HK-2 (cell line): ENCODE results near the gene DCP1B.
"Not testable (repeated sequence)": the region's sequence is repeated elsewhere in the genome, so short reads cannot be mapped to it uniquely, and the experiment has no call there.

Experiments used
- DNase-seq: peaks from one replicate; pipeline ENCODE4 v3.0.0-alpha.2; 2018; ENCODE audit not compliant: unreplicated experiment

The DCP1B gene

DNA sequence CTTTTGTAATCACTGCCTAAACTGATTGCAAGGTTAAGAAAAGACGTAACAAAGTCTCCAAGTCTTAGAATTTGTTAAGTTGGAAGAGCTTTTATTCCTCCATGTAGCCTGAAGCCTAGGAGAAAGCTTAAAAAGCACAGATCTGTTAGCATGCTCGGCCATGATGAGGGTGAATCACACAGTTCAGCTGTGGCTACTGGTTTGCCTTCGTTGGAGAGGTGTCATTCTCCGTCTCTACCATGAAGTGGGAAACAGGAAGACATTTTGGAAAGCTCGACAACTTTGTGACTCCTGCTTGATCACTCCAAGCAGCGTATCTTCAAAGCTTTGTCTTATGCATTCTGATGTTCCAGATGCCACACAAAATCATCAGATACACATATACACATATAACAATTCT lies 27.1 kb downstream of the DCP1B start:
- DNase-seq, result no peak

DNA sequence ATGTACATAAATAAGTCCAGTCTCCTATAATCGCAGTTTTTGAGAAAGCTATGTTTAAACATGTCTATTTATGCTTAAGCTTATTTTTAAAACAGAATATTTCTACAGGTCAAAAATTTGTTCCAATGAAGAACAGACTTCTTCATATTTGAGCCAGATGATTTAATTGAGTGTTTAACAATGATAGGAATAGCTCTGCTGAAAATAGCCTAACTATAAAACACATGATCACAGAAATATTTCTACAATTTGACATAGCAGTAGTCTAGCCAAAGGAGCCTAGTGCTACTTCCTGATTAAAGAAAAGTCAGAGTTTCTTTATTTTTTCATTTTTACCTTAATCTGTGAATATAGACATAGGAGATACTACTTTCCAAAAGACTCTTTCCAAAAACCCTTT lies 29.4 kb downstream of the DCP1B start:
- DNase-seq, result no peak

DNA sequence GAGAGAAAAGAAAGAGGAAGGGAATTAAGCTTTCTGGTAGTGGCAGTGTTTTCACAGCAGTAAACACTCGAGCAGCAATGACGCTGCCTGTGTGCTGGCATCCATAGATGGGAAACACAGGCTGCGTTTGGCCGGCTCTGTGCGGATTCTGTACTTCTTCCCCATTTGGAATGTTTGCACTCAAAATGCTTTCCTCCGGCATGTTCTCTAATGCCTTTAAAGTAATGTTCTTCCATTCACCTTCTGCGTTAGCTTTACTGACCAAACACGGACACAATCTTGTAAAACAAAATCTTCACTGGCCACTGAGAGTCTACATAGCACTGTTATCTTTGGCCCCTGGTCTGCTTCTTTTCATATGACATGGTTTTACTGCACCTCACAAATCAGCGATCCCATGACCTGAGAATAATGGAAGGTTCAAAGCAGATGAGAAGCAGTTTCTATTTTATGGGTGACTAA lies 31.4 kb downstream of the DCP1B start:
- no peak for DNase-seq

DNA sequence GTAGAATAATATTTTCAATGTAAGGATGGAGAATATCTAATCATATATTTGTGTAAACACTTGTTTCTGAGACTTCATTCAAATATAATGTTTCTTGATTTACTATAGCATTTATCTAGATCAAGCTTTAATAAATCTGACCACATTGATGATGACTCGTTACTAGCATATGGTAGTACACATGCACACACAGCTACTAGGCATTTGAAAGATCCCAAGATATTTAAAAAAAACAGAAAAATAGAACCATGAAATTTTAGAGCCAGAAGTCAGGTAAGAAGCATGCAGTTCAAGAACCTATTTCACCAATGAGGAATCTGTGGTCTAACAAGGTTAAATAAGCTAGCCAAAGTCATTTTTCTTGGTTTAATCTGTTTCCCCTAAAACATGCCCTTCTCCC lies 32.0 kb downstream of the DCP1B start:
- DNase-seq, result no peak

DNA sequence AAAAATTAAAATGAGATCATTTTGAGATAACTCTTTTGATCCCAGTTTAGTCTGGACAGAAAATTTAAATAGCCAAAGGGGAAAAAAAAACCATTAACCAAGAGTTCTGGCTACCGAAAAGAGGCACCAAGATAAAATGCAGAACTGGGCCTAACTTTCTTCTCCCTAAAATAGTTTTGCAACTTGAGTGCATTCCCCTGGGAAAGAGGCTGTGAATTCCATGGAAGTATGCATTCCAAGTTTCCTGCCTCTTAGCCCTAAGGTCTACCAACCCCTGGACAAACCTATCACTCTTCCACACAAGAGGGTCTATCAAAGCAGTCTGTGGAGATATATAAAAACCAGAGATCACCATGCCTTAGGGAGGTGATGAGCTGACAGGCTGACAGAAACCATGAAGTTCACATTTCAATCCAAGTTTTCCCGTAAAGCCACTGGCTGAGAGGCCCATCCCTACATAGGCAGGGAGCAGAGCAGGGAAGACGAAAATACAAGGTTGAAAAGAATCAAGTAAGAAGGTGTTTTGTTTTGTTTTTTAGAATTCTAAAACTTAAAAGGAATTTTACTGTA lies 33.8 kb downstream of the DCP1B start:
- DNase-seq, result no peak

DNA sequence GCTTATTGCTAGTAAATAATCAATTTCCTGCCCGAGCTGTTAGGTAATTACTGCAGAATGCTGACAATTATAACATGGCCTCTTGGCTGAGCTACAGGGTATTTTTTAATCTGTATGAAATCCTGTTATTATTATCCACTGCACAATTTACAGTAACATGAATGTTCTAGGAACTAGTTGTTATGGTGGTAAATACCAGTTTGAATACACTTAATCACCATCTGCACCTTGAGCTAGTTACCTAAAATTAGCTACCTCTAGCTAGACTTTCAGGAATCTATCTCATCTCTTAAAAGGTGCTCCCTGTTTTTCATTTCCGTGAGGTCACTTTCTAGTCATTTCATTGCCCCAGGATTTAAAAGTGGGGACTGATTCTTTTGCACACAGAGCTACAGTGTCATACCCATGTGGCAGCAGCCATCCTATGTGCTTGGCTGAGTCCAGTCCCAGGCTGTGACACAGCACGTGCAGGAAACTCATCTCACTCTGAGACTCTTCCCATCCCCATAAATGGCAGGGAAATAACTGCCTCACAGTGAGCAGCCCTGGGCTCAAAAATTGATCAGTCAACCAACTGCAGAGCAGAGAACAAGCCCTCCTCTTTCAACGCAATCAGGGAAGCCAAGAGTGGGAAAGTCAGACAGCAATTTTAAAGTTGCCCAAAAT lies 37.6 kb downstream of the DCP1B start:
- DNase-seq, result no peak

DNA sequence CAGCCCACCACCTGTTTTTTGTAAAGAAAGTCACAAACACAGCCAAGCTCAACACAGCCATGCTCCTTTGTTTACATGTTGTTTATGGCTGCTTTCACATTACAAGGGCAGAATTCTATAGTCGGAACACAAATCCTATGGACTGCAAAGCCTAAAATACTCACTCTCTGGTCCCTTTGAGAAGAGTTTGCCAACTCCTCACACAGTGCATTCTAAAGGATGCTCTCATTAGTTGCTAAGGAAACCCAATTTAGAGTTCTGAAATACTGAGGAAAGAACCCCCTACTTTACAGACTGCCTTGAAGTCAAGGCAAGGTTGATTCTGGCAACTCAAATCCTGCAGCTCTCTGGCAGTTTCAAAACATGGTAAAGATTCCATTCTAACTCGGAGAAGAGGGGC lies 38.3 kb downstream of the DCP1B start:
- DNase-seq, result no peak

DNA sequence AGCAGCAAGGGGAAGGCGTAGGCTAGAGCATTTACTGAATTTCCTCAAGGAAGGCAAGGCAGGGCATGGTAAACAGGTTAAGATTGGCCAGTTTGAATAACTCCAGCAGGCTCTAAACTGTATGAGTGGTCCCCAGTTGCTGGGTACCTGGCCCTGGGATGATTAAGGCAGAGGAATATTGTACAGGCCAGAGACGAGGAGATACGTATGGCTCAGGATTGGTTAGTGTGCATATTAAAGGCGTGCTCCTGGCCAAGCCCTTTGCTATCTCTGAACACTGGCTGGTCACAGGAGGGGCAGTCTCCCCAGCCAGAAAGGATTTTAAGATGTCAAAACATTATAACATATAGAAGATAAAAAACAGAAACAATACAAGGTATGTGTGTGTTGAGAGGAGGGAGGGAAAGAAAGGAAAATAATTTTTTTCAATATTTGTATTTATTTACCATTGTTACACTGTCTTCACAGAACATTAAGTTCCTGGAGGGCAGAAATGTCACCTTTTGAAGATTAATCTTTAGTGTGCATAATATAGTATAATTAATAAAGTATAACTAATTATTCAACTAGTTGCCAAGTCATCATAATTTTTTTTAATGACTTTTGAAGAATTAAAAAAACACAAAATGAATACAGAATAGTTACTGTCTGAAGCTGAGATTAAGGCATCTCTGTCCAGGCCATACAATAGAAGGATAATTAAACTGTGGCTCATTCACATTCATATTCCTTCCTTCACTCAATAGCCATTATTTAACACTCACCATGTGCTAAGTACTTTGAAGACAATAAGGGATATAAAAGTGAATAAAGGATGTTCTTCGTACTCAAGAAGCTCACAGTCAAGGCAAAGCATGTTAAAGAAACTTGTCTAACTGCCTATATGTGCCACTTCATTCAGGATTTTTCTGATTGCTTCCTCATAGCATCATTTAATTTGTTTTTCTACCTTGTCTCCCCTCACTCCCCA lies 41.9 kb downstream of the DCP1B start:
- no peak for DNase-seq

DNA sequence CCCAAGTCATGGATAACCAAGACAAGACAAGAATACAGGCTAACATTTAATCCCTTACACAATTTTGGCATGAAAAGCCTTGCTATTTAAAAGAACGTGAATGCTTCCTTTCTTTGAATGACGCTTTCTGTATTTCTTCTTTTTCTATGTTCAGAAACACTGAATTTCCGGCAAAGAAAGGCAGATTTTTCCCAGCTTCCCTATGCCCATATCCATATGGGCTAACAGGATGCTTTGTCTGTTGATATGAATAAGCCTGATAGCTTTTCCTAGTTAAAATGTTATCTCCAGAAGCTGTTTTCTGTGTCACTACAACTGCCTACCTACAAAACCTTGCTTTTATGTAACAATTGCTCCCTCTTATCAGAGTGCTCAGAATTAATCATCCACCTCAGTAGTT lies 47.5 kb downstream of the DCP1B start:
- DNase-seq, result no peak

DNA sequence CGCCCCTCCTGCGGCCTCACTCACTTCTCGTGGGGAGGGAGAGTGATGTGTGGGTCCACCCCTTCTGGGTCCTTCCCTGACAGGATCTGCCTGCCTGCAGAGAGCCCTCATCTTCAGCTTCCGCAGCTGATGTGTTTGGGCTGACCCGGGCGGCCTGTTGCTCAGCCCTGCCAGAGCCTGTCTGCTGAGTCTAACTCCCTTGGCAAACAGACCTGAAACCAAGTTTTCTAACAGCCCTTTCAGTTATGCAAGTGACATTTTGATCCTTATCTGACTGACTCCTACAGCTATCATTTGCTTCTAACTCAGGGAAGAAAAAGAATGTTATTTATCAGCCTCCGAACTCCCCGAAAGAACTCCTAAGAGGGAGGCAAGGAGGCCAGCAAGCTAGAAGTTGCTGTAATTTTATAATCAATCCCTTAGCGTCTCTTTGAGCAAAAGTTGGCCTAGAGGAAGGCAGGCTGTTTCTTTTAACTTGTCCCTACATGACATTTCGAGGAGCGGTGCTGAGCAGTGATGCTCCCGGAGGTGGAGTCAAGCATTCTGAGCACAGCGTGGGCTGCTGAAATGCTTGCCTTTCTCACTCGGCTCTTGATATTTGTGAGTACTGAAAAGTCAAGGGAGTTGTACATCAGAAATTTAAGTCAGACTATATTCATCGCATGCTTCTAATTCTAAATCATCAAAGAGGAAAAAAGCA lies 54.3 kb downstream of the DCP1B start:
- DNase-seq, result no peak

DNA sequence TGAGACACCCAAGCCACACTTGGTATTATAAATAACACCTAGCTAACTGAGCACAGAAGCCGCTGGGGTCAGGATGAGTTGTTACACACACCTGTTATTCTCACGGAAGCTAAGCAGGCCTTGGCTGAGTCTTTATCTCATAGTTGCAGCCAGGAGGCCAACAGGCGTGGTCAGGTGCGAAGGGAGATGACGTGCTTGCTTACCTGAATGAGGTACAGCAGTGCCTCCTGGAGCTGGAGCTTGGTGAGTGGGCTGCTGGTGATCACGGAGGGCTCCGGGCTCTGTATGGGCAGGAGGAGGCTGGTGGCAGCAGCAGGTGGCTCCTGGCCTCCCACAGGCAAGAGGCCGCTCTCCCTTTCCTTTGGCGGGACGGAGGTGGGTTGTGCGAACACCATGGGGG lies 55.4 kb downstream of the DCP1B start:
- DNase-seq, result no peak

DNA sequence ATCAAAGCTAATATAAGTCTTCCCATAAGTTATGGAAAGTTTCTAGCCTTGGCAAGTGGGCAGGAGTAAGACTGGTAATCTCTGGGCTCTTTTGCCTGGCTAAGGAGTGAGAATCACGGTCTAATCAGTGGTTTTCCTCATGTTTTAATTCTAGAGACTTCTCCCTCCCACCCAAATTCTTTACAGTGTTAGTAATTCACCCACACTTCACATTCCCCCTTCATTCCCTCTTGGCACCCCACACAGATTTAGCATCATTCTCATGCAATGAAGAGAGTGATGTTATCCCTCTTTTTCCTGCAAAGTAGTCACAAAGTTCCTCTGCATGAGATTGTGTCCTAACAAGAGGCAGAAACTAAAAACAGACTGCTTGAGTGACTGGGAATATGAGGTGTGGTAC lies 57.2 kb downstream of the DCP1B start:
- no peak for DNase-seq

DNA sequence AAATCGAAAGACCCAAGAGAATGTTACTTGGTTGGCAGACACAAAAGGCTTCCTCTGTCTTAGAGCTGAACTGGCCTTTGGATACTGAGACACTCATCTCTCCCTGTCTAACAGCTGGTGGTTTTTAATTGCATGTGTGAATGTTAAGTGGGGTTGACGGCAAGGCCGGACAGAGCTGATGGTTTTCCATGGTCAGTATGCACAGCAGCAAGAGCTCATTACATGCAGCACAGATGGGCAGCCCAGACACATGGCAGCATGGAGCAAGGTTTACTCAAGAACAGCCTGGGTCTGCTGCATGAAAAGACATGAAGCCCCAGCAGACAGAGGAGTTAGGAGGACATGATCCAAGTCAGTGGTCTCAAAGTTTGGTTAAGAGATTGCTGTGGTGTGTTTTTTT lies 58.0 kb downstream of the DCP1B start:
- no peak for DNase-seq

DNA sequence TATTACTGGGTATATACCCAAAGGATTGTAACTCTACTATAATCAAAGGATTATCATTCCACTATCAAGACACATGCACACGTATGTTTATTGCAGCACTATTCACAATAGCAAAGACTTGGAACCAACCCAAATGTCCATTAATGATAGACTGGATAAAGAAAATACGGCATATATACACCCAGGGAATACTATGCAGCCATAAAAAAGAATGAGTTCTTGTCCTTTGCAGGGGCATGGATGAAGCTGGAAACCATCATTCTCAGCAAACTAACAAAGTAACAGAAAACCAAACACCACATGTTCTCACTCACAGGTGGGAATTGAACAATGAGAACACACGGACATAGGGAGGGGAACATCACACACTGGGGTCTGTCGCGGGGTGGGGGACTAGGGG lies 58.8 kb downstream of the DCP1B start:
- DNase-seq, result not testable (repeated sequence)

DNA sequence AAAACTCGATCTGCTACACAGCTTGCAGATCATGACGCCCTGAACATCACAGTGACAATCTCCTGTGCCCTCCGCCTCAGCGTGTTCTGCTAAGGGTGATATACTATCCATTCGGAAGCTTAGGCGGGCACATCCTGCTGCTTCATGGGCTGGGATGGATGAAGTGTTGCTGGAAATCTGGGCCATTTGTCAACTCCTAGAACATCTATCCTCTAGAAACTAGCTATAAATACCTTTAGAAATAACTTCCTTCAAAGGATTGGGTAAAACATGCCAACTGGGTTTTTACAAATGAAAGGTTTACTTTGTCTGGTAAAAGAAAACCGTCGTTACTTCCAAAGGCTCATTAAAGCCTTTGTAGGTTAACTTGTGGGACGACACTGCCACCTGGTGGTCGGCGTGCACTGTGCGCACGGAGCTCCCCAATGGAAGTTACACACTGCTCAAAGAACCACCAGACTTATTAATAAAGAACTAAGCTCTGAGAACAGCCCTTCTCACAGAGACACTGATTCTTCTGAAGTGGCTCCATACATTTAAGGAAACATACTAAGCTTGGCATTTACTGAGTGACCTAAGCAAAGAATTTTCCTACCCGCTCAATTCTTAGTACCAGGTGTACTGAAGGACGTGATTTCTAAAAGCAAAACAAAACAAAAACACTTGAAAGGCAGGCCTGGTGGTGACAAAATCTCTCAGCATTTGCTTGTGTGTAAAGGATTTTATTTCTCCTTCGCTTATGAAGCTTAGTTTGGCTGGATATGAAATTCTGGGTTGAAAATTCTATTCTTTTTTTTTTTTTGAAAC lies 64.3 kb downstream of the DCP1B start:
- peak; percentile 75 for DNase-seq

DNA sequence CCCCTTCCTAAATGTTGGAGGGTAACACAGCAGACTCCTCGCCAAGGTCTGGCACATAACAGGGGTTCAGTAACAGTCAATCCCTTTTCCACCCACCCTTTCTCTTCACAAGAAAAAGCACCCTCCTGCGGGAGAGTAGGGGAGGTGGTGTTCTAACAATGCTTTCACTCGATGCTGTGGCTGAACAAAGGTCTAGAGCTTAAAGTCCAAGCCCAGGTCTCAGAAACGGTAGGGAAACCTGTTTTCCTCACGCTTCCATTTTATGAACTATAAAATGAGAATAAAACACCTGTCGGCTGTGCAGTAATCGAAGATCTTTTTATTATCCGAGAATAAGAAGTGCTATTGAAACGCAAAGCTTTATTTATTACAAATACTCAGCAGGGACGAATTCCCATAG lies 64.9 kb downstream of the DCP1B start:
- no peak for DNase-seq

DNA sequence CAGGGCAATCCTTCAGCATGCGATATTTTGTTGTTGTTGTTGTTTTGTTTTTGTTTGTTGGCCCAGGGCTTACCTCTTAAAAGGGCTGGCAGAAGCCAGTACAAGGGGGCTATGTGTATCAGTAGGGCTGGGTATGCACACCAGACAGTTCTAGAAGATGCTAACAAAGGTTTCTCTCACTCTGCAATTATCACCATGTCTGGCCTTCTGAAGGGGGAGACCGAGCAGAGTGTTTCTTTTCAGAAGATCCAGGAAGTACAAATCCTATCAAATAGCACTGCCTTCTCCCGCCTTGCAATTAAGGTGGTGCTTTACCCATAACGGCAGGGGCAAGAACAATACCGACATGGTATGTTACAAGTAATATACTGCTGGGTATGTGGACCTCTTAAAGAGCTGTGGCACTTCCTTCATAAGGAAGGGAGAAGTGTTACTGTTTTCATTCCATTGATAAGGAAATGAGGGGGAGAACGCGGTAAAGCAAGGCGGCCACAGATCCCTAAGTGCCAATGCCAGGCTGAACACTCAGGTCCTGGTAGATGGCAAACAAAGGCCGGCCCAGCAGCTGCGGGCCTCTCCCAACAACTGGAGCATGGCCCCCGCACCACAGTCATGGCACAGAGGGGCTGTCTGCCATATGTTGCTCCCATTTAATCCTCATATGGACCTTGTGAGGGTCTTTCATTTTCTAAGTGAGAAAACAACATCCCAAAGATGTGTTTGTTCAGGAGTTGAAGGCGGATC lies 66.6 kb downstream of the DCP1B start:
- no peak for DNase-seq

DNA sequence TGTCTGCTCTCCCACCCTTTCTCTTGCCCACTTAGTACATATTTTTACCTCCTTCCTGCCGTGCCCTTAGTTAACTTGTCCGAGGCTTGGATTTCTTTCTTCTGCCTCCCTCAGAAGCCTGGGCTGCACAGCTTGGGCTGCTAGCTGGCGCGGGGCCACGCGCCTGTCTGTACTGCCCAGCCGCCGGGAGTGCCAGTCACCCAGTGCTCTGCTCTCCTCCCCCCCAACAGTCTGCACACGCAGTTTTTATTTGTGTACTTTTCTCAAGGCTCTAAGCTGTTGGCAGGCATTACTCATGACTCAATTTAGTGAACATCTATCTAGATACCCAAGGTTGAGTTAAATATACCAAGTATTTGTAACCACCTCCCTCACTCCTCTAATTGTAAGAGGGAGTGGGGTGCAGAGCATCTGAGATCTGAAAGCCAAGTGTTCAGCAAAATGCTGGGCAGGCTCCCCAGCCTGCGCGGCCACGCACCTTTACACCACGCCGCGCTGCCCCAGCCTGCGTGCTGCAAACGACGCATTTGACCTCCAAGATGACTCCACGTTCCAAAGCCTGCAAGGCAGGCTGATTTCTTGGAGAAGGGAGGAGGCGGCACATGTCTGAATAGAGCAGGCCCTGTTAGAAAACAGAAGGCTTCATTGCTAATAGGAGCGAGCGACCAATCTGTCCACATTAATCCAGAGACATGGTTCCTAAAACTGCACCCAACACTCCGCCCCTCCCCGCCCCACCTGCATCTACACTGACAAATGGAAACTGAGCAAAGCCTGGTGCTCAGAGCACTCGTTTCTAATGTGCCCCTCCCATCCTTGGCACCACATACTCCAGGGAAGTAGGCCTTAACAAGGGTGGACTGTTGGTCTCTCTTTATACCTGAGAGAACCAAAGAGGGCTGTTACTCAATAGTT lies 67.6 kb downstream of the DCP1B start:
- no peak for DNase-seq

DNA sequence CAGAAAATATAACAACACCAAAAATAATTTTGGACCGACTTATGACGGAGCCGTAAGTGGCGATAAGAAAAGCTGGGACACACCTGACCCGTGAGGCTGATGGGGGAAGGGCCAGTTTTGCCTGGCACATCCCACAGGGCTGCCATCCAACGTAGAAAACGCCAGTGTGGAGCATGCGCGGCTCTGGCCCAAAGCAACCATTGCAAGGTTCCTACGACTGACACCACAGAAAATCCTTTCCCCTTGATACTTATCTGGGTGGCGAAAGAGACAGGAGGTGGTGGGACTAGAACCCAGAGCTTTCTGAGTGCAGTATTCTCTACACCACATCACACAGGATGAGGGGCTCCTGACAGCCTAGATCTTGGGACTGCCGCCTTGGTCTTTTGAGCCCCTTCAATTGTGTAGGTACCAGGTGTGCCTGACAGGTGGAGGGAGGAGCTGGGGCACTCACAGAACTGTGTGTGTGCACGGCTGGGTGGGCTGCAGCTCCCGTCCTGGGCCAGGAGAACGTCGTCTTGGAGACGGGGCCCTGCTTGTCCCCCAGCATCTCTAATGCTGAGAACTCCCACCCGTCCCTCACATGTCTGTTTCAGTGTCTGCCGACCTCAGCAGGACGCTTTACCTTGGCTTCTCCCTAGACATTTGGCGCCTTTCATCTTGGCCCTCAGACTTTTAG lies 68.4 kb downstream of the DCP1B start:
- DNase-seq, result no peak
